K562 (cell line): ENCODE measurements around the gene CLDND2. TPM values are rescaled to one million over a fixed set of nuclear protein-coding genes. Genes with fewer than 3 reads are reported as not detected.

Source experiments
- ASH1L ChIP-seq: fragments of 450-650 bp; IDR thresholded peaks from 2 replicates; pipeline ENCODE4 v1.6.1; 2018; ENCODE audit warnings: borderline replicate concordance, mild to moderate bottlenecking, low read depth; ENCODE audit not compliant: partially characterized antibody
- COPS2 ChIP-seq: fragments of 450-650 bp; conservative IDR thresholded peaks from 2 replicates; pipeline ENCODE4 v1.6.1; 2016; ENCODE audit warnings: mild to moderate bottlenecking, moderate library complexity
- CXXC5 ChIP-seq: fragments of 250-450 bp; sonication (Bioruptor Pico); IDR thresholded peaks from 2 replicates; pipeline ENCODE4 v1.8.0; 2022; ENCODE audit warnings: inconsistent platforms, mild to moderate bottlenecking, moderate library complexity
- GTF2E2 ChIP-seq: fragments of 200-800 bp; sonication (Bioruptor generic); IDR thresholded peaks from 2 replicates; pipeline ENCODE4 v1.6.1; 2016; ENCODE audit warnings: missing genetic modification characterization, missing compliant biosample characterization
- HDAC6 ChIP-seq: IDR thresholded peaks from 2 replicates; pipeline ENCODE4 v1.6.1; 2012; ENCODE audit warnings: low read depth, mild to moderate bottlenecking, control low read depth, inconsistent platforms, low read length, moderate library complexity
- JUNB ChIP-seq: fragments of 450-650 bp; formaldehyde crosslinking; conservative IDR thresholded peaks from 2 replicates; pipeline ENCODE4 v1.4.0; 2020; ENCODE audit warnings: mild to moderate bottlenecking
- MIER1 ChIP-seq: fragments of 450-650 bp; IDR thresholded peaks from 2 replicates; pipeline ENCODE4 v1.6.1; 2016; ENCODE audit warnings: antibody characterized with exemption, mild to moderate bottlenecking, low read depth
- NCOA2 ChIP-seq, 2 experiments: fragments of 450-650 bp; IDR thresholded peaks; 2 replicates each; pipeline ENCODE4 v1.6.1; 2018; ENCODE audit warnings: mild to moderate bottlenecking in 2 of 2, moderate library complexity in 1 of 2; ENCODE audit not compliant: partially characterized antibody in 2 of 2
- POLR2G ChIP-seq: fragments of 200-400 bp; formaldehyde crosslinking; IDR thresholded peaks from 2 replicates; pipeline ENCODE4 v1.6.1; 2017; ENCODE audit warnings: low read depth, mild to moderate bottlenecking, antibody characterized with exemption, low read length, moderate library complexity
- RBM15 ChIP-seq: fragments of 200-400 bp; formaldehyde crosslinking; IDR thresholded peaks from 2 replicates; pipeline ENCODE4 v1.6.1; 2018; ENCODE audit warnings: mild to moderate bottlenecking, low read length, moderate library complexity; ENCODE audit not compliant: insufficient read depth
- RUNX1 ChIP-seq: sonication (generic); IDR thresholded peaks from 2 replicates; pipeline ENCODE4 v1.6.1; 2016; ENCODE audit warnings: antibody characterized with exemption, low read depth
- SMAD3 ChIP-seq: fragments of 450-650 bp; formaldehyde crosslinking; conservative IDR thresholded peaks from 2 replicates; pipeline ENCODE4 v1.4.0; 2020; ENCODE audit warnings: mild to moderate bottlenecking
- TAF9B ChIP-seq: fragments of 450-650 bp; IDR thresholded peaks from 2 replicates; pipeline ENCODE4 v1.6.1; 2018; ENCODE audit warnings: mild to moderate bottlenecking; ENCODE audit not compliant: partially characterized antibody
- TBP ChIP-seq: optimal IDR thresholded peaks from 2 replicates; pipeline ENCODE3; 2011; ENCODE audit warnings: low read depth, low read length, improper control_type of control experiment
- ZBTB7A ChIP-seq: IDR thresholded peaks from 2 replicates; pipeline ENCODE4 v1.6.1; 2011; ENCODE audit warnings: low read depth, mild to moderate bottlenecking, low read length, moderate library complexity, borderline replicate concordance; ENCODE audit not compliant: control insufficient read depth
- ZNF217 ChIP-seq: sonication (generic); formaldehyde crosslinking; IDR thresholded peaks from 2 replicates; pipeline ENCODE4 v1.8.0; 2022; ENCODE audit warnings: mild to moderate bottlenecking, missing genetic modification reagents
- ZNF23 ChIP-seq: fragments of 250-450 bp; sonication (Bioruptor Pico); IDR thresholded peaks from 2 replicates; pipeline ENCODE4 v1.4.0; 2020; ENCODE audit warnings: mild to moderate bottlenecking
- ZNF239 ChIP-seq: fragments of 250-450 bp; sonication (Bioruptor Pico); IDR thresholded peaks from 2 replicates; pipeline ENCODE4 v1.4.0; 2020; ENCODE audit warnings: mild to moderate bottlenecking
- ZNF24 ChIP-seq: fragments of 450-650 bp; IDR thresholded peaks from 2 replicates; pipeline ENCODE4 v1.6.1; 2016
- ZNF316 ChIP-seq: fragments of 450-650 bp; IDR thresholded peaks from 2 replicates; pipeline ENCODE4 v1.6.1; 2016
- ZNF707 ChIP-seq: fragments of 250-450 bp; sonication (Bioruptor Pico); conservative IDR thresholded peaks from 2 replicates; pipeline ENCODE4 v1.8.0; 2022; ENCODE audit warnings: inconsistent platforms, mild to moderate bottlenecking, moderate library complexity
- ZNF717 ChIP-seq: fragments of 250-450 bp; sonication (Bioruptor Pico); IDR thresholded peaks from 2 replicates; pipeline ENCODE4 v1.5.0; 2021
- ZNF766 ChIP-seq: fragments of 200-800 bp; sonication (Bioruptor generic); conservative IDR thresholded peaks from 2 replicates; pipeline ENCODE4 v1.6.1; 2016; ENCODE audit warnings: missing genetic modification characterization, missing compliant biosample characterization
- polyA plus RNA-seq, 8 experiments: library from polyadenylated mRNA; depleted of rRNA in 4 of 8; stranded (reverse) in 5 of 8; unstranded in 3 of 8; fragments of >200 nt; fragmentation: Nextera tagmentation in 2 of 8; fragmentation: Illumina TruSeq in 1 of 8; extraction: Ambion mirVana in 2 of 8; extraction: Trizol in 1 of 8; gene quantifications; 2 replicates each; pipeline versions ENCODE4 v1.2.1 to v1.2.3, GENCODE V29; 2011 to 2014; ENCODE audit warnings: inconsistent platforms in 1 of 8, missing spikeins in 1 of 8
- total RNA-seq, 7 experiments: library from RNA; depleted of rRNA in 6 of 7; stranded (reverse); fragments of >200 nt in 6 of 7; fragmentation: Illumina TruSeq in 2 of 7; extraction: Trizol in 2 of 7; gene quantifications; 2 replicates each; pipeline versions ENCODE4 v1.2.1 to v1.2.3, GENCODE V29; 2011 to 2021; ENCODE audit warnings: low replicate concordance in 1 of 7
- TF ChIP-seq, protein P1 (sequence below): fragments of 450-650 bp; formaldehyde crosslinking; conservative IDR thresholded peaks from 2 replicates; pipeline ENCODE4 v1.4.0; 2022; ENCODE audit warnings: mild to moderate bottlenecking, missing genetic modification characterization
- TF ChIP-seq, protein P2 (sequence below): fragments of 450-650 bp; formaldehyde crosslinking; IDR thresholded peaks from 2 replicates; pipeline ENCODE4 v1.4.0; 2020; ENCODE audit warnings: mild to moderate bottlenecking
- TF ChIP-seq, protein P3 (sequence below): fragments of 250-450 bp; sonication (Bioruptor Pico); IDR thresholded peaks from 2 replicates; pipeline ENCODE4 v1.8.0; 2022; ENCODE audit warnings: moderate library complexity, mild to moderate bottlenecking, inconsistent platforms
- TF ChIP-seq, protein P4 (sequence below): sonication (generic); IDR thresholded peaks from 2 replicates; pipeline ENCODE4 v1.6.1; 2016

CLDND2 gene
- total and polyA plus RNA-seq, 9 of the 15 experiments (the other 6 are each of a cell fraction or from before 2014, with no cell fraction given), result 0.45 to 4.0 (median 1.2) TPM; not detected in 3

DNA sequence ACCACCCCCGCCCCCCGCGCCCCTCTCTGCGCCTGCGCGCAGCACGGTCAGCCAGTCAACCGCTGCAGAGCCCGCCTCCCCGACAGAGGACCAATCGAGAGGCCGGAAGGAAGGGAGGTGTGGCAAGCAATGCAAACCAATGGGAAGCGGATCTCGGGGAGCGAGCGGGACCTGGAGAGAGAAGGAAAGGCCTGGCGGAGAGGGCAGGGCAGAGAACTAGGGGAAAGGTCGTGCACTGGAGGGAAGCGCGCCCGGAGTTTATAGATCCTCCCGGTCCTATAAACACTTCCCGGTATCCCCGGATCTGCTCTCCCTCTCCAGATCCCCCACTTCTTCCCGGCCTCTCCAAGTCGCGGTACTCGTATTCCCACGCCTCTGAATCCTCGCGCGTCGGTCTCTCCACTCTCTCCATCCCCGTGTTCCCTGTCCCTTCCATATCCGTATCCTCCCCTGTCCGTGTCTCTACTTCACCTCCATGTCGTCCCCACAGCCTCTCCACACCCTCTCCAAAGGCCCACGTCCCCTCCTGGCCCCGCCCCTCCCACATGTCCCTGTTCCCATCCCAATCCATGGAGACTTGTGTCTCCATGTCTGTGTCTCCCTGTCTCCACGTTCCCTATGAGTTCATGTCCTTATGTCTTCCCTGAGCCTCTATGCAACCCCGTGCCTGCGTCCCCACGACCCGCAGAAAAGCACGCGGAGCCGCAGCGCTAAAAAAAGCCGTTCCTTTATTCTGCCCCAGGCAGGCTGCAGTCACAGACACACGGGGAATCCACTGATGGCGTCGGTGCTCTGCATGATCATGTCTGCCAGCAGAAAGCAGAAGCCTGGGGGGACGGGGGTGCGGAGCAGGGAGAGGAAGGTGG is 2.2 kb downstream of the CLDND2 start (continued):
- TF ChIP-seq COPS2 (no peak), RUNX1 (no peak), ZNF316 (peak; percentile 26; the same call in 1 of the 2 replicates), HDAC6 (no peak), TAF9B (peak; percentile 80), ZNF766 (no peak), ZNF239 (CRISPR knock-in tag) (no peak), CXXC5 (CRISPR knock-in tag) (no peak), GTF2E2 (tag) (peak; percentile 53; the same call in 1 of the 2 replicates), ZNF23 (CRISPR knock-in tag) (no peak), ZNF707 (no peak), RBM15 (no peak), ZBTB7A (no peak), POLR2G (peak; percentile 74), JUNB (CRISPR knock-in tag) (no peak), ZNF717 (CRISPR knock-in tag) (no peak), ZNF24 (no peak), TBP (peak; percentile 92), SMAD3 (CRISPR knock-in tag) (no peak), ASH1L (no peak), MIER1 (no peak; the same call in 1 of the 2 replicates), NCOA2 (IDR thresholded peaks at IDR 0.05; ENCODE audit: partially characterized antibody in 2 of 2) (no peak), ZNF217 (CRISPR knock-in tag) (no peak)
- TF ChIP-seq, protein P1, sequence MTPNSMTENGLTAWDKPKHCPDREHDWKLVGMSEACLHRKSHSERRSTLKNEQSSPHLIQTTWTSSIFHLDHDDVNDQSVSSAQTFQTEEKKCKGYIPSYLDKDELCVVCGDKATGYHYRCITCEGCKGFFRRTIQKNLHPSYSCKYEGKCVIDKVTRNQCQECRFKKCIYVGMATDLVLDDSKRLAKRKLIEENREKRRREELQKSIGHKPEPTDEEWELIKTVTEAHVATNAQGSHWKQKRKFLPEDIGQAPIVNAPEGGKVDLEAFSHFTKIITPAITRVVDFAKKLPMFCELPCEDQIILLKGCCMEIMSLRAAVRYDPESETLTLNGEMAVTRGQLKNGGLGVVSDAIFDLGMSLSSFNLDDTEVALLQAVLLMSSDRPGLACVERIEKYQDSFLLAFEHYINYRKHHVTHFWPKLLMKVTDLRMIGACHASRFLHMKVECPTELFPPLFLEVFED (CRISPR knock-in tag), result peak; percentile 86
- TF ChIP-seq, protein P2, sequence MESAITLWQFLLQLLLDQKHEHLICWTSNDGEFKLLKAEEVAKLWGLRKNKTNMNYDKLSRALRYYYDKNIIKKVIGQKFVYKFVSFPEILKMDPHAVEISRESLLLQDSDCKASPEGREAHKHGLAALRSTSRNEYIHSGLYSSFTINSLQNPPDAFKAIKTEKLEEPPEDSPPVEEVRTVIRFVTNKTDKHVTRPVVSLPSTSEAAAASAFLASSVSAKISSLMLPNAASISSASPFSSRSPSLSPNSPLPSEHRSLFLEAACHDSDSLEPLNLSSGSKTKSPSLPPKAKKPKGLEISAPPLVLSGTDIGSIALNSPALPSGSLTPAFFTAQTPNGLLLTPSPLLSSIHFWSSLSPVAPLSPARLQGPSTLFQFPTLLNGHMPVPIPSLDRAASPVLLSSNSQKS, result no peak
- TF ChIP-seq, protein P3, sequence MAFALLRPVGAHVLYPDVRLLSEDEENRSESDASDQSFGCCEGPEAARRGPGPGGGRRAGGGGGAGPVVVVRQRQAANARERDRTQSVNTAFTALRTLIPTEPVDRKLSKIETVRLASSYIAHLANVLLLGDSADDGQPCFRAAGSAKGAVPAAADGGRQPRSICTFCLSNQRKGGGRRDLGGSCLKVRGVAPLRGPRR, result no peak
- TF ChIP-seq, protein P4, sequence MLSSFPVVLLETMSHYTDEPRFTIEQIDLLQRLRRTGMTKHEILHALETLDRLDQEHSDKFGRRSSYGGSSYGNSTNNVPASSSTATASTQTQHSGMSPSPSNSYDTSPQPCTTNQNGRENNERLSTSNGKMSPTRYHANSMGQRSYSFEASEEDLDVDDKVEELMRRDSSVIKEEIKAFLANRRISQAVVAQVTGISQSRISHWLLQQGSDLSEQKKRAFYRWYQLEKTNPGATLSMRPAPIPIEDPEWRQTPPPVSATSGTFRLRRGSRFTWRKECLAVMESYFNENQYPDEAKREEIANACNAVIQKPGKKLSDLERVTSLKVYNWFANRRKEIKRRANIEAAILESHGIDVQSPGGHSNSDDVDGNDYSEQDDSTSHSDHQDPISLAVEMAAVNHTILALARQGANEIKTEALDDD, result no peak
